GM12865 (cell line): ENCODE results near the gene AP2S1.

Experiments used
- DNase-seq: peaks from one replicate; pipeline ENCODE4 v3.0.0; 2010; ENCODE audit warnings: low read depth
- H3K4me3 ChIP-seq: 2 replicates; pipeline ENCODE4 v1.5.1; 2011; ENCODE audit warnings: mild to moderate bottlenecking, low read depth, low read length, control low read depth
- TF ChIP-seq, protein P1 (sequence below): IDR thresholded peaks from 2 replicates; pipeline ENCODE4 v1.5.1; 2011; ENCODE audit warnings: low read length, control low read depth, low read depth, inconsistent platforms; ENCODE audit not compliant: insufficient read depth; ENCODE audit errors: missing control alignments

Gene AP2S1

DNA sequence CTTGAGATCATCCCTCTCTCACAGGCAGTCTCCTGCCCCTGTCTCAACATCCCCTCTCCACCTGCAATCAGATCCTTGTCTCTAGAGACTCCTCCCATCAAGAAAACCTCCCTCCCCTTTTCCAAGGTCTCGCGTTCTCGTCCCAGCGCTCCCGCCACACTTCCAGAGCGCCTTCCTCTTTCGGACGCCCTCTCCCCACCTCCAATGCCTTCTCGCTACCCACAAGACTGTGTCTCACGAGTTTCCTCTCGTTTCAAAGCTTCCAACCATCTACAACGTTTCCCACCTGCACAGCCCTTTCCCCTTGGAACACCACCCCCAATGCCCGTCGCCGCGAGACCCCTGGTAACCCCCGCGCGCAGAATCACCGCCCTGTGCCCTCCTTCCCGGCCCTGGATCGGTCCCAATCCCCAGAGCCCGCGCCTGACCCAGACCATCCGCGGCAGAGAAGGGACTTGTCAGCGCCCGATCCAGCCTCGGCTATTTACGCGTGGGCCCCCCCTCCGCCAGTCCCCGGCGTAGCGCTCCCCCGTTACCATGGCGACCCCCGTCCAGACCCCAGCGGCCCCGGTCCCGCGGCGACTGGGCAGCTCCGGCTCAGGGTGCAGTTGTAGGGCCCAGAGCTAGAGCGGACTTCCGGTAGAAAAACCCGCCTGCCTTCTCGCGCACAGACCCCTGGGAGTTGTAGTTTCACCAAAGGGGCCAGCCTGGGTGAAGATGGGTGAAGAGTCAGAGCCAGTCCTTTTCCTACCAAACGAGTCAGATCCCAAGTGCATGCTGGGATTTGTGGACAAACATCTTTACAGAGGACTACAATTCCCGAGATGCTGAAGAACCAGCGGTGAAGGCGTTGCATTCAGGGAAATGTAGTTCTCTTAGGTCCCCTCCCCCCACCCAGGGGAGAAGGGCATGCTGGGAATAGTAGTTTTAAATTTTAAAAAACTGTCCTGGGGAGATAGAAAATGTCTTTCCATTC, at the start of gene AP2S1:
AP2S1 (minus strand) TSS at position 619 of the 976 bp plus-strand sequence; CDS start at position 539, 80 bp downstream.
- peak within 1 kb of the TSS; percentile 79 for H3K4me3 ChIP-seq
- peak; percentile 97 for DNase-seq
- TF ChIP-seq, protein P1, sequence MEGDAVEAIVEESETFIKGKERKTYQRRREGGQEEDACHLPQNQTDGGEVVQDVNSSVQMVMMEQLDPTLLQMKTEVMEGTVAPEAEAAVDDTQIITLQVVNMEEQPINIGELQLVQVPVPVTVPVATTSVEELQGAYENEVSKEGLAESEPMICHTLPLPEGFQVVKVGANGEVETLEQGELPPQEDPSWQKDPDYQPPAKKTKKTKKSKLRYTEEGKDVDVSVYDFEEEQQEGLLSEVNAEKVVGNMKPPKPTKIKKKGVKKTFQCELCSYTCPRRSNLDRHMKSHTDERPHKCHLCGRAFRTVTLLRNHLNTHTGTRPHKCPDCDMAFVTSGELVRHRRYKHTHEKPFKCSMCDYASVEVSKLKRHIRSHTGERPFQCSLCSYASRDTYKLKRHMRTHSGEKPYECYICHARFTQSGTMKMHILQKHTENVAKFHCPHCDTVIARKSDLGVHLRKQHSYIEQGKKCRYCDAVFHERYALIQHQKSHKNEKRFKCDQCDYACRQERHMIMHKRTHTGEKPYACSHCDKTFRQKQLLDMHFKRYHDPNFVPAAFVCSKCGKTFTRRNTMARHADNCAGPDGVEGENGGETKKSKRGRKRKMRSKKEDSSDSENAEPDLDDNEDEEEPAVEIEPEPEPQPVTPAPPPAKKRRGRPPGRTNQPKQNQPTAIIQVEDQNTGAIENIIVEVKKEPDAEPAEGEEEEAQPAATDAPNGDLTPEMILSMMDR = no peak

DNA sequence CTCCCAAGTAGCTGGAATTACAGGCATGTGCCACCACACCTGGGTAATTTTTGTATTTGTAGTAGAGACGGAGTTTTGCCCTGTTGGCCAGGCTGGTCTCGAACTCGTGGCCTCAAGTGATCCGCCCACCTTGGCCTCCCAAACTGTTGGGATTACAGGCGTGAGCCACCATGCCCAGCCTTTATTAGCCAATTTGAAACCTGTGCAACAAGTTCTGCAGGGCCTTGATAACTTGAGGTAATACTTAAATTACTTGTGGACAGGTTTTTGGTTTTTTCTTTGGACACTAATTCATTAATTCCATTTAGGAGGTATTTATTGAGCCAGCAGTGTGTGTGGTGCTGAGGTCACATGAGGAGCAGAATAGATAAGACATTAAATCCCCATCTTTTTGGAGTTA, 49.7 kb upstream of the AP2S1 start:
- H3K4me3 ChIP-seq = no peak overlapping the region
- DNase-seq = no peak
- TF ChIP-seq, protein P1 = no peak

DNA sequence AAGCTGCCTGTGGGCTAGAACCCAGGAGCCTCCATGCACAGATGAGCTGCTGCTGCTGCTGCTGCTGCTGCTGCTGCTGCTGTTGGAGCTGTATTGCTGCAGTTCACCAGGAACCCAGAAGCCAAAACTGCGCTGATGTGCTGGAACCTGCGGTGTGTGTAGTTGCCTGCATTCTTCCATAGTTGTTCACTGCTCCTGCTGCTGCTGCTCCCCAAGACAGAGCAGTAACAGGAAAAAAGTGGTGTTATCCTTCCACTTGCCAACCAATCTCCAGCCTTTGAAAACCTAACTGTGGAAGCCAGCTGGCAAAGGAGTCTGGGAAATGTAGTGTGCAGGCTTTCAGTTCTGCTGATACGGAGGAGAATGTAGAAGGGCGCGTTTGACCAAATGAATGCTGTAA, 48.1 kb upstream of the AP2S1 start:
- no peak overlapping the region for H3K4me3 ChIP-seq
- no peak for DNase-seq
- TF ChIP-seq, protein P1 = no peak

DNA sequence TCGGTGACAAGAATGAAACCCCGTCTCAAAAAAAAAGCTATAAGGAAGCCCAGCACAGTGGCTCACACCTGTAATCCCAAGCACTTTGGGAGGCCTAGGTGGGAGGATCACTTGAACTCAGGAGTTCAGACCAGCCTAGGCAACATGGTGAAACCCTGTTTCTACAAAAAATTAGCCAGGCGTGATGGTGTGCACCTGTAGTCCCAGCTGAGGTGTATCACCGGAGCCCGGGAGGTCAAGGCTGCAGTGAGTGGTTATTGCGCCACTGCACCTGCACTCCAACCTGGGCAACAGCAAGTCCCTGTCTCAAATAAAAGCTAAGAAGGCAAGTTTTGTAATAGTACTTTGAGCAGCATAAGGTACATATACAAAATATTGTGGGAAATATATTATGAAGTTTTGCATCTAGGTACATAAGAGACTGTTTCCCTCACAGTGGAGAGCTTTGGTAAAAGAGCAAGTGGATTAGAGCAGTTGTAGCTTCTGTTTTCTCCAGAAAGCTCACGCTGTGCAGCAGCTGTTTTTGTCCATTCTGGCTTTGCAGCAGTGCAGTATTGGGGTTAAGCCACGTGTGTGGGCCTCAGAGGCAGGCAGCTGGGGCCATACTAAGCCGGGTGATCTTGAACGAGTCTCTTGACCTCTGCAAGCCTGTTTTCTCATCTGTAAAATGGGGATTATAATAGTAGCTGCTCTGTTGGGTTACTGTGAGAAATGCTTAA, 45.6 kb upstream of the AP2S1 start:
- no peak overlapping the region for H3K4me3 ChIP-seq
- TF ChIP-seq, protein P1 = no peak
- DNase-seq = no peak

DNA sequence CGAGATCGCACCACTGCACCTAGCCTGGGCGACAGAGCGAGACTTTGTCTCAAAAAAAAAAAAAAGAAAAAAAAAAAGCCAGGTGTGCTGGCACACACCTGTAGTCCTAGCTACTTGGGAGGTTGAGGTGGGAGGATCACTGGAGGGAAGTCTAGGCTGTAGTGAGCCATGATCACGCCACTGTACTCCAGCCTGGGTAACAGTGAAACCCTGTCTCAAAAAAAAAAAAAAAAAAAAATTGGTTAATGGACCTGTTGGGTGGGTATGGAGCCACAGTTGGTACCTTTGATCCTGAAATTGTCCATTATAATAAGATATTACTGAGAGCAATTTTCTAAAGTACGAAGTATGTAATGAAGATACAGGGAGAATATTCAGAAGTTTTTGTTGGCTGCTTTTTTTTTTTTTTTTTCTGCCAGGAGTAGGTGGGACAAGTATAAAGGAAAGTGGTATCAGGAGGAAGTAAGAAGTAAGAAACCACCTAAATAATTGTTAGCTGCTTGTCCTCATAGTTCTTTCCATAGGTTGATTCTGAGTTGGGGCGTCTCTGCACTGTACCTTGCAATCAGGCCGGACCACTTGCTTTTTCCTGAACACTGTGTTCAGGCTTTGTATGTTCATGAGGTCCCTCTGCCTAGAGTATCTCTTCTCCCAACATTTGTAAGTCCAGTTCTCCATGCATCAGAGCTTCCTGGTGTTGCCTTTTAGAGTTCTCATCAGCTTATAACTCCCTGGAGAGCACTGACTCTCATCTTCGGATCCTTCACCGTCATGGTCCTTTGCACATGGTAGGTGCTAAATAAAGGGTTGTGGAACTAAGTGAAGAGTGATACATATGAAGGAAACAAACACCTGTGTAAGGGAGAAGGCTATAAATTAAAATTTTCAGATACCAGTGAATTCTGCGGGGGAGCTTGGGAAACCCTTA, 41.9 kb upstream of the AP2S1 start:
- peak; percentile 37 for DNase-seq
- TF ChIP-seq, protein P1 = no peak

DNA sequence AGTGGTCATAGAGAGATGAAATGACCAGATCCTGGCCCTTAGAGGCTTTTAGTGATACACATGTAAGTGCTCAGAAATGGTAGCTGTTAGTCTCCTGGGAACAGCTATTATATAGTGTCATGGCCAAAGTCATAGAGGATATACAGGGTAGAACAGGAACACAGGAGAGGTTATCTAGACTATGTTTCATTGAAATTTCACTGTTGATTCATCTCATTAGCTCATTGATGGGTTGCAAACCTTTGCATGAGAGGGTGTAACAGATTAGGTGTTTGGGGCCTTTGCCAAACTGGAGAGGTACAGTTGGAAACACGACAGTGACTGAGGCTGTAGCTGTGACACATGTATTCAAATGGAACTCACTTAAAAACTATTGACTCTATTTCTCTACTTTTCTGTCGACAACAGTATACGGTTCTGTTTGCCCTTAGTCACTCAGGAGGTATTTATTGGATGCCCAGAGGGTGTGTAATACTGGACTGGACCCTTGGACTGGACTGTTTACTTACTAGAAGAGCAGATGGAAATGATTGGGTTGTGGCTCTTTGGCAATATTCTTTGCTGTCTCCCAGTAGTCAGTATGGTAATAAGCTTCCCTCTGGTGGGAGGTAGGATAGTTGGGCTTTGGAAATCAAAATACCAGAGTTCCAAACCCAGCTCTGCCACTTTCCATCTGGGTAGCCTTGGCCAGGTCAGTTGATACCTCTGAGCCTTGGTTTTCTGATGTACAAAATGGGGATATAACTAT, 40.0 kb upstream of the AP2S1 start:
- H3K4me3 ChIP-seq = no peak overlapping the region

More for the DNA sequence above, 41.9 kb upstream of the AP2S1 start:
- H3K4me3 ChIP-seq = no peak overlapping the region

More for the DNA sequence above, 40.0 kb upstream of the AP2S1 start:
- DNase-seq = no peak
- TF ChIP-seq, protein P1 = no peak
